ENCODE measurements around the gene CA10. TPM values are rescaled to one million over a fixed set of nuclear protein-coding genes. Genes with fewer than 3 reads are reported as not detected.

Gene CA10
- total and polyA plus RNA-seq, 8 donors = 0.09 to 2.0 (median 0.27) TPM; not detected in 4

DNA sequence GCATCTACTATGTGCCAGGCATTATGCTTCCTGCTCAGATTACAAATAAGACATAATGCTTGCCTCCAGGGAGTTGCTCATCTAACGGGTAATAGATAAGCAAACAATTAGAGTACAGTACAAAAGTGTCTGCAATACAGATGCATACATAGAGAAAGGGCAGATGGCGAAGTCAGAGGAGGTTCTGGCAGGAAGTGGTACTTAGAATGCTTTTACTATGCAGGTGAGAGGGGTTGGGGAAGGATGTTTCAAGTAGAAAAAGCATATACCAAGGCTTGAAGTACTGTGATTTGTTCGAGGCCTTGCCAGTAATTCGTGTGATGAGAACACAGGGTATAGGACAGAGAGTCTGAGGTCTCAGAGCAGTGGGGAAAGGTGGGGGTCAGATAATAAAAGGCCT is 548.4 kb downstream of the CA10 start:
- H3K9me3 ChIP-seq = no peaks in the 10 kb centered on the region
- no peaks in the 10 kb centered on the region for H3K4me1 ChIP-seq
- H3K4me3 ChIP-seq = no peak overlapping the region
- WGBS, 2 donors = 67 to 75% methylated on average over 4 of the region's 4 CpGs
- ATAC-seq = no peak
- FAIRE-seq = no peak
- H3K27ac ChIP-seq = no peak overlapping the region
- H3K27me3 ChIP-seq = no peaks in the 10 kb centered on the region
- intact Hi-C loops (cut with DNase I) = no loop called here
- no peaks in the 10 kb centered on the region for H3K36me3 ChIP-seq
- no peak for DNase-seq
- no peak for TF ChIP-seq CTCF (IDR thresholded peaks at IDR 0.05)

DNA sequence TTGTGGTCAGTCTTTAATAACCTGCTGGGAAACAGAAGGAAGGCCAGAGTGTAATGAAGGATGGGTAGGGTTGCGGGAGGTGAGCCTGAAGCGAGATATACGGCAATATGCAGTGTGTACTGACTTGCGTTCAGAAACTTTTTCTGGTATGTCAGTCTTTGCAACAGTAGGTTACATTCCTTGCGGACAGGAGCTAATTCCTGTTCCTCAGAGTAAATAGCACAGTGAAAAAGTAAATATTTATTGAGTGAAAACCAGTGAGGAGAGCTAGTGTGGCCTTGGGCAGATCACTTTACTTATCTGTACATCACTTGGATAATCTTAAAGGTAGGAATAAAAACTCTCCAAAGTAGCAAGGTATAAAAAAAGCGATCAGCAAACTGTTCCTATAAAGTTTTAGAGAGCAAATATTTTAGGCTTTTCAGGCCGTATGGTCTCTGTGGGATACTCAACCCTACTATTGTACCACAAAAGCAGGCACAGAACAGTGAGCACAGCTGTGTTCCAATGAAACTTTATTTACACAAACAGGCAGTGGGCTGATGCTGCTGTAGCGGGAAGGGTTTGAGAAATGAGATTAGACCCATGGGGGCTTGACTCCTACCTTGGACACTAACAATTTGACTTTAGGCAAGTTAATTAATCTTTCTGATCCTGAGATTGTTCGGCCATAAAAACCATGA is 550.1 kb downstream of the CA10 start:
- Histone ChIP-seq H3K9me3 (no peaks in the 10 kb centered on the region), H3K4me1 (no peaks in the 10 kb centered on the region), H3K27ac (no peak overlapping the region), H3K36me3 (no peaks in the 10 kb centered on the region), H3K27me3 (no peaks in the 10 kb centered on the region), H3K4me3 (no peak overlapping the region)
- TF ChIP-seq CTCF (IDR thresholded peaks at IDR 0.05) = no peak
- FAIRE-seq = no peak
- no peak for ATAC-seq
- WGBS, 2 donors = 66 to 68% methylated on average over 9 of the region's 9 CpGs
- DNase-seq = no peak
- intact Hi-C loops (cut with DNase I) = no loop called here

DNA sequence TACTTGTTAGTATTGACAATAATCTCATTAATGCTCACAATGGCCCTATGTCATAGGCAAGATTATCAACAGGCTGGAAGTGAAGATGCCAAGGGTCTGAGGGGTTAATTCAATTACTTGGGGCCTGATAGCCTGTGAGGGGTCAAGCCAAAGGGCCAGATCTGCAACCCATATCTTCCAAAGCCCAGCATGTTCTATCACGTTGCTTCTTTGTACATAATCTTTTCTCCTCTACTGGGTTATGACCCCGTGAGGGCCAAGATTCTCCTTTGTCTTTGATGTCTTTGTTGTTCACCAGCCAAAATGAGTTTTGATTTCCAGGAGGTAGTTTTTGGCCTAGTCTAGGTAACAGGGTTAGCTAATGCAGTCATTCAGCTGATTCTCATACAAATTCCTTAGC is 551.0 kb downstream of the CA10 start:
- DNase-seq (no peak), FAIRE-seq (no peak), ATAC-seq (no peak)
- Histone ChIP-seq H3K9me3 (no peaks in the 10 kb centered on the region), H3K36me3 (no peaks in the 10 kb centered on the region), H3K4me1 (no peaks in the 10 kb centered on the region), H3K27me3 (no peaks in the 10 kb centered on the region), H3K4me3 (no peak overlapping the region), H3K27ac (no peak overlapping the region)
- 44 to 49% methylated on average over 2 of the region's 2 CpGs for WGBS, 2 donors
- intact Hi-C loops (cut with DNase I) = no loop called here
- no peak for TF ChIP-seq CTCF (IDR thresholded peaks at IDR 0.05)

DNA sequence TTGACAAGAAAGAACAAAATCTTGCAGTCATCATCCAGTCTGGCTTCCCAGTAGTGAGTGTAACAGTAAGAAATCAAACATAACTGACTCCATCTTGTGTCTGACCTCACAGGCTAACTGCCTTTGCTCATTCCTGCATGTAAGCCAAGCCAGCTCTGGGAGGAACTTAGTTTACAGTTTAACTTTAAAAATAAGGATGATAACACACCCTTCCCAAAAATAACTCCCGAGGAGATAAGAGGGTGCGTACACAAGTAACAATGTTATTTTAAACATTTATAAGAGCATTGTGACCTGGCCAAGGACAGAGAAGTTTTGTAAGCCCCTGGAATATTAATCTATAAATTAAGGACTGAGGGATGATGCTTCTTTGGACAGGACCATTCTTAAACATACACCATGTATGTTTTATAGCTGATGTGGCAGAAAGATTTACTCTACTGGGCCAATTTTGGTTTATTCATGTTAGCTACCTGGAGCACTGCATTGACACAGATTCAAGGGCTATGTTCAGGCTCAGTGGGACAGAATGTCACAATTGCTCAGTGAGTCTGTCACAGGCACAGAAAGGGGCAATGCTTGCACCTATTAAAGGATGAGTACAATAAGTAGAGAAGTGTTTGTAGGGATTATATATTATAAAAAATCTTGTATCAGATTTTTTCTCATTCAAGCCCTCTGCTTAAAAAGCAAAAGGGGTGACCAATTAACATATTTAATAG is 554.1 kb downstream of the CA10 start:
- H3K4me3 ChIP-seq = no peak overlapping the region
- 7 to 8% methylated on average over 2 of the region's 2 CpGs for WGBS, 2 donors
- TF ChIP-seq CTCF (IDR thresholded peaks at IDR 0.05) = no peak
- ATAC-seq (no peak), DNase-seq (no peak), FAIRE-seq (no peak)
- H3K9me3 ChIP-seq = no peaks in the 10 kb centered on the region
- no peaks in the 10 kb centered on the region for H3K36me3 ChIP-seq
- intact Hi-C loops (cut with DNase I) = no loop called here
- no peaks in the 10 kb centered on the region for H3K27me3 ChIP-seq
- no peak overlapping the region for H3K27ac ChIP-seq
- H3K4me1 ChIP-seq = no peaks in the 10 kb centered on the region
